ENCODE measurements around the gene CHADL.

Gene CHADL

DNA sequence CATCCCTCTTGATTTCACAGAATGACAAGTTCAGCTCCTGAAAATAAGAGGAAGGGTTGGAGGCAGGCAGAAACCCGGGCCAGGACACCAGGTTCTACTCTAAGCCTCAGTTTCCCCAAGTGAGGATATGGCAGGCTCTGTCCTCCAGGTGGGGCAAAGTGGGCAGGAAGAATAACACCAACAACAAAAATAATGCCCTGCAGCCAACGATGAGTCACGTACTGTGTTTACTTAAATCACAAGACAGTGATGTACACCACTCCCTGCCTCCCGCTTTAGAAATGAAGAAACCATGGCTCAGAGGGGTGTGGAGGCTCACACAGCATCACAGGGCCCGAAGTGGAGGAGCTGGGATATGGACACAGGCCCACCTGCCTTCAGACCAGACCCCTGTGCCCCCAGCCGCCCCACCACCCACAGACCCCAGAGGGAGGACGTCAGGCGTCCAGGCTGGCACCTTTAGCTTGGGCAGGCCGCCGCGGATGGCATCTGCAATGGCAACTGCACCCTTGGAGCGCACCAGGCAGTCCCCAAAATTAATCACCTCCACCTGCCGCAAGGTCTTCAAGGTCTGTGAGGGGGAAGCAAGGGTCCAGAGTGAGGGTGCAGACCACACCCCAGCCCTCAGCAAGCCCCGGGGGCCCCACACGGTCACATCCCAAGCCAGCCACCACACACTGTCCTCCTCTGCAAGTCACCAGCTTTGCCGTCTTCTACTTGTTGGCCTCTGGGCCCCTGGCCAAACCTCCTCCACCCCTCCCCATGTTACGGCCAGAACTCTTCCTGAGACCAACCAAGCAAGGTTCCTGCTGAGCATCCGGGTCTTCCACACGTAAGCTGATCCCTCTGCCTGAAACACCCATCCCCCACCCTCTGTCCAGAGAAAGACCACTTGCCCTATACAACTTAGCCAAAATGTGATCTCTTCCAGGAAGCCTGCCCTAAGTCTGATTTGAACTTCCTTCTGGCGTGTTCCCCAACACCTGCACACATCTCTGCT, 15.8 kb upstream of the CHADL start:
- H3K27ac ChIP-seq: no peak overlapping the region
- H3K4me1 ChIP-seq: no peaks in the 10 kb centered on the region
- no peak overlapping the region for H3K4me3 ChIP-seq
- no peaks in the 10 kb centered on the region for H3K27me3 ChIP-seq
- DNase-seq: no peak
- H3K36me3 ChIP-seq: peaks cover 64 to 98% (median 88%) of the 10 kb centered on the region in 3 donors
- no peaks in the 10 kb centered on the region for H3K9me3 ChIP-seq
- no peak for TF ChIP-seq CTCF (IDR thresholded peaks at IDR 0.05)
- intact Hi-C loops (cut with DNase I; ENCODE audit: low total_unique reads): no loop called here

- Histone ChIP-seq H3K4me3 (no peak overlapping the region), H3K36me3 (peaks cover 63 to 100% (median 95%) of the 10 kb centered on the region in 3 donors), H3K27me3 (no peaks in the 10 kb centered on the region), H3K27ac (no peak overlapping the region), H3K4me1 (no peaks in the 10 kb centered on the region), H3K9me3 (no peaks in the 10 kb centered on the region)
- no peak for DNase-seq
- intact Hi-C loops (cut with DNase I; ENCODE audit: low total_unique reads): no loop called here
- no peak for TF ChIP-seq CTCF (IDR thresholded peaks at IDR 0.05)
These were observed 13.5 kb upstream of the CHADL start for GRCh38 chr22:41254230-41254629.

DNA sequence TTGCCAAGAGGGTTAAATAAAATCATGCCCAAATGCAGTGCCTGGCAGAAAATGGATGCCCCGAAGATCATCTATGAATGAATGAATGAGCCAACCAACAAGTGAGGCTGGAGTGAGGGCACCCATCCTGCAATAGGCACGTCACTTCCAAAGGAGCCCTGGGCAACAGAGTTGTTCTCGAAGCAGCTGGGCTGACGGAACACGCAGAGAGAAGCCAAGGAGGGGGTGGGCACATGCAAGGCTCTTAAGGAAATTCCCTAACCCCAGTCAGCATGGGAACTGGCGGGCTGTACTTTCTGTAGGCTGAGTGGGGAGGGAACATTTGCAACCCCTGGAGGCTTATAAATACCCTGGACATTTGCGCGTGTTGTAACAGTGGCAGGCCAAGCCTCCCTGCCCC, 11.6 kb upstream of the CHADL start:
- intact Hi-C loops (cut with DNase I; ENCODE audit: low total_unique reads): no loop called here
- Histone ChIP-seq H3K36me3 (peaks cover 72 to 100% (median 95%) of the 10 kb centered on the region in 3 donors), H3K9me3 (no peaks in the 10 kb centered on the region), H3K27ac (no peak overlapping the region), H3K4me1 (no peaks in the 10 kb centered on the region), H3K4me3 (no peak overlapping the region), H3K27me3 (no peaks in the 10 kb centered on the region)
- DNase-seq: no peak
- TF ChIP-seq CTCF (IDR thresholded peaks at IDR 0.05): no peak

GRCh38 chr22:41250127-41250526, 9.4 kb upstream of the CHADL start:
- TF ChIP-seq CTCF (IDR thresholded peaks at IDR 0.05): no peak
- intact Hi-C loops (cut with DNase I; ENCODE audit: low total_unique reads): no loop called here
- H3K4me1 ChIP-seq: no peaks in the 10 kb centered on the region
- no peaks in the 10 kb centered on the region for H3K27me3 ChIP-seq
- peaks cover 73 to 100% (median 96%) of the 10 kb centered on the region in 3 donors for H3K36me3 ChIP-seq
- no peak overlapping the region for H3K27ac ChIP-seq
- H3K9me3 ChIP-seq: no peaks in the 10 kb centered on the region
- no peak for DNase-seq
- H3K4me3 ChIP-seq: no peak overlapping the region

DNA sequence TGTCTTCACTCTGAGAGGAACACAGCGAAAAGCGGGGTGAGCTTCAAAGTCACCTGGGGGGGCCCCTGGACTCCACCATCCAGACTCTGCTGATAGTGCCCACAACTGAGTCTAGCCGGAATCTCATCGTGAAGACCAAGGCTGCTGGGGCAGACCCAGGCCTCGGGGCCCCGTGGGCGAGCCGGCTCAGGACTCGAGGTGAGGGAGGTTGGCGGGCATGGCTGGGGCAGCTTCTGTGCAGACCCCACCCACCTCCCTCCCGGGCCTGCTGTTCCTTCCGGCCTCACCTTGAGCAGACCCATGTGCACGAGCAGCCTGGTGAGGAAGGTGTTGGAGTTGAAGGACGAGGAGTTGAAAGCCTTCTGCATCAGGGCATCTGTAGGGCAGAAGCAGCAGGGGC, 8.7 kb upstream of the CHADL start:
- no peak overlapping the region for H3K27ac ChIP-seq
- no peak for DNase-seq
- no peak for TF ChIP-seq CTCF (IDR thresholded peaks at IDR 0.05)

More for the DNA sequence above, 8.7 kb upstream of the CHADL start:
- H3K36me3 ChIP-seq: peaks cover 72 to 96% (median 93%) of the 10 kb centered on the region in 3 donors
- H3K27me3 ChIP-seq: no peaks in the 10 kb centered on the region
- no peaks in the 10 kb centered on the region for H3K4me1 ChIP-seq
- no peak overlapping the region for H3K4me3 ChIP-seq
- no peaks in the 10 kb centered on the region for H3K9me3 ChIP-seq
- intact Hi-C loops (cut with DNase I; ENCODE audit: low total_unique reads): no loop called here

Data from tibial artery (tissue), 4 donors.